ENCODE results near the gene KRT82. TPM values are rescaled to one million over a fixed set of nuclear protein-coding genes. Genes with fewer than 3 reads are reported as not detected.

Gene KRT82
- total RNA-seq, 2 donors from 2014 or later: not detected

DNA sequence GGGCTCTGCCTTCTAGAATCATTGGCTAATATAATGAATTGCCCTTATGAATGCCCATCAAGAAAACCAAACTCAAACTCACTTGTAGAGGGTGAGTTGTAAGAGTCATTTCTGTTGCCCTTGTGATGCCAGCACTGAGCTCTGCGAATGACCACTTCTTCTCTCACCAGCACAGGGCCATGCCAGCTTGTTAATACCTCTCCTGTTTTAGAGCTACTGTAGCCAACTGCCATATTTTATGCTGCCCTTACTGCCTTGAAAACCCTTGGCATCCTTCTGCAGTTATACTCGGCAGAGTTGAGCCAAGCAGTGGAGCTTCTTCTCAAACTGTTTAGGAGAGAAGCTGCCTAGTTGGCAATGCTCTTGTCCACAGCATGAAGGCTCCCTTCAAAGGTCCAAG lies 19.9 kb upstream of the KRT82 start:
- no peaks in the 10 kb centered on the region for H3K9me3 ChIP-seq
- no peak for DNase-seq (ENCODE audit: low spot score)
- no peak overlapping the region for H3K27ac ChIP-seq
- no peak overlapping the region for H3K4me3 ChIP-seq
- H3K4me1 ChIP-seq: no peaks in the 10 kb centered on the region
- H3K36me3 ChIP-seq: no peaks in the 10 kb centered on the region
- H3K27me3 ChIP-seq: no peaks in the 10 kb centered on the region
- TF ChIP-seq CTCF (IDR thresholded peaks at IDR 0.05): no peak

GRCh38 chr12:52425466-52425865 lies 19.3 kb upstream of the KRT82 start:
- H3K4me3 ChIP-seq: no peak overlapping the region
- H3K36me3 ChIP-seq: no peaks in the 10 kb centered on the region
- DNase-seq (ENCODE audit: low spot score): no peak
- no peak for TF ChIP-seq CTCF (IDR thresholded peaks at IDR 0.05)
- H3K27ac ChIP-seq: no peak overlapping the region
- no peaks in the 10 kb centered on the region for H3K4me1 ChIP-seq
- H3K27me3 ChIP-seq: no peaks in the 10 kb centered on the region
- no peaks in the 10 kb centered on the region for H3K9me3 ChIP-seq

DNA sequence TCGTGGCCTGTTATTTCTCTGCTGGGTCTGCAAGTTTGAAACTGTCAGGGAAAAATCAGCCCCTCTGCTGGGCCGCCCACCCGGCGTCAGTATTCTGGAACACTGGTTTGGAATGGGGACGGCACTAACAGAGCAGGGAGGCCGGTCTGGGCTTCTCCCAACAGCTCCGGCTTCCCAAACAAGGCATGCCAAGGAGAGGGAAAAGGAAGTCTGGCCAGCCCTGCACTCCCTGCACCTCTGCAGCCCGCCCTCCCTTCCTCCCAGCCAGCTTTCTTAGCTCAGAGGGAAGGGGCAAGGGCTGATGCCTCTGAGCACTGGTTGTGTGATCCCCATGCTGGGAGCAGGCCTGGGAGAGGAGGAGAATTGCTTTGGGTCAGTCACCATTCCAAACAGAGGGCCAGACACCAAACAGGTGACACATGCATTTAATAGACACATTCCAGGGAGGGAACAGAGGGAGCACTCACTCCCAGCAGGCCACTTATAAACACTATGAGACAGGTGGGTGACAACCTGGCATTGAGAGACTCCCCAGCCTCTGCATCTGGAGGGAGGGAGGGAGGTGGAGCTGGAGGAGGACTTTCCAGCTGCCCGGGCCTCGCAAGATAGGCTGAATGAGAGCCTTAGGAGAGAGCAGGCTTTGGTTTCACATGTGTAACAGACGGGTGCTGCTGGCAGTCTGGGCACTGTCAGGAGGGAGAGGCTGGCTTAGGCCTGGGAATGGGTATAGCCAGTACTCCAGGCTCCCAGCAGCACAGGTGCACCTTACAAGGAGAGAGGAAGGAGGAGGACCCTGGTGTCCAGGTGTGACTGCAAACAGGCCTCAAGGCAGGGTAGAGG lies 17.7 kb upstream of the KRT82 start:
- no peaks in the 10 kb centered on the region for H3K4me1 ChIP-seq
- H3K4me3 ChIP-seq: no peak overlapping the region
- no peaks in the 10 kb centered on the region for H3K27me3 ChIP-seq
- no peak for DNase-seq (ENCODE audit: low spot score)
- H3K9me3 ChIP-seq: no peaks in the 10 kb centered on the region
- TF ChIP-seq CTCF (IDR thresholded peaks at IDR 0.05): no peak
- H3K27ac ChIP-seq: peak overlapping the region in 1 of 2 donors; percentile 16
- no peaks in the 10 kb centered on the region for H3K36me3 ChIP-seq

DNA sequence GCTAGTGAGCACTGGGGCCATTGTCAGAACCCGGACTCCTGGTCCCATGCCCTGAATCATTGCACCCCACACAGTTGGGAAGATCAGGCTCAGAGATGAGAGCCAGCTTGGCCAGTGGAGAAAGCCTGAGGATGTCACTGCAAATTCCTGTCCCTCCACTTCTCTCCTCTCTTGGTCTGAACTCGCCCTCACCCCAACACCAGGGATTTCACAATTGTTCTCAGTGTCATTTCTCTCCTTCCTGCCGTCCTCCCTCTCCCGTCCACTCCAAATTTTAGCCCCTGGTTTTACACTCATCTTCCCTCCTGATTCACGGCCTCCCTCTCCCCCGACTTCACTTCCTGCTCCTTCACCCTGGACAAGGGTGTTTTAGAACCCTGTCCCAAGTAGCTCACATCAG lies 16.9 kb upstream of the KRT82 start:
- Histone ChIP-seq H3K27ac (peak overlapping the region in 1 of 2 donors; percentile 16), H3K27me3 (no peaks in the 10 kb centered on the region), H3K9me3 (no peaks in the 10 kb centered on the region), H3K36me3 (no peaks in the 10 kb centered on the region), H3K4me3 (no peak overlapping the region), H3K4me1 (no peaks in the 10 kb centered on the region)
- no peak for TF ChIP-seq CTCF (IDR thresholded peaks at IDR 0.05)
- no peak for DNase-seq (ENCODE audit: low spot score)

- H3K36me3 ChIP-seq: no peaks in the 10 kb centered on the region
- H3K9me3 ChIP-seq: no peaks in the 10 kb centered on the region
- TF ChIP-seq CTCF (IDR thresholded peaks at IDR 0.05): no peak
- no peaks in the 10 kb centered on the region for H3K27me3 ChIP-seq
- H3K27ac ChIP-seq: no peak overlapping the region
- peaks cover 0 to 8% of the 10 kb centered on the region in 2 donors for H3K4me1 ChIP-seq
- H3K4me3 ChIP-seq: no peak overlapping the region
- DNase-seq (ENCODE audit: low spot score): no peak
Measured at GRCh38 chr12:52419656-52420055, 13.5 kb upstream of the KRT82 start.
